Measurements from ENCODE around the gene ZNF296.

ZNF296 gene

DNA sequence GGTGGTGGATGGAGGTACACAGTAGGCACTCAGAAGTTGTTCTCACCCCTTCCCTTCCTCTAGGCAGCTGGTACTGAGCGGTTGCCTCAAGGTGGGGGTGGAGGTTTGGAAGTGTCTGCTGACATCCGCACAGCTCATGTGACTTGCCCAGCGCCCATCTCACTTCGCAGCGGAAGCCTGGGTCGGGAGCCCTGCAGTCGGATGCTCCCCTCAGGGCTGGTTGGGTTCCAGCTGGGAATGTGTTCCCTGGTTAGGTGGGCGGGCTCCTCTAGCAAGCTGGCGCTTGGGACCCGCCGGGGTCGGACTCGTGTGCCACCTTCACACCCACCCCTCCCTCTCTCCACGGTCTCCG, 26.9 kb upstream of the ZNF296 start:
- DNase-seq (ENCODE audit: low read depth): no peak

- DNase-seq (ENCODE audit: low read depth): no peak
These were observed 26.2 kb upstream of the ZNF296 start for GRCh38 chr19:45102481-45102880.

DNA sequence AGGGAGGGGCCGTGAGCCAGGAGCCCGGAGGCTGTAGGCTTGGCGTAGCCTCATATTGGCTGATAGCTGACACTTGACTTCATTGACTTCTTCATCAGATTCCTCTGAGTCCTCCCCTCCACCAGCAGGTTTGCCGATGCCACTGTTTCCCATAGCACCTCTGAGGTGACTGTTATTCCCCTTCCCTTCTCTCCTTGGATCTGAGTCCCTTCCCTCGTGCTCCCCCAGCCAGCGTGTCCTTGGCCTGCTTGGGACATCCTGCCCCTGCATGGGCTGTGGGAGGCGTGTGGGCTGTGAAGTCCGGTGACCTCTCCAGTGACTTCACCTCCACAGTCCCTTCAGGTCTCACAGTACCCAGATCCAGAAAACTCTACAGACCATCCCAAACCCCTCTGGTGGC, 25.5 kb upstream of the ZNF296 start:
- no peak for DNase-seq (ENCODE audit: low read depth)

DNA sequence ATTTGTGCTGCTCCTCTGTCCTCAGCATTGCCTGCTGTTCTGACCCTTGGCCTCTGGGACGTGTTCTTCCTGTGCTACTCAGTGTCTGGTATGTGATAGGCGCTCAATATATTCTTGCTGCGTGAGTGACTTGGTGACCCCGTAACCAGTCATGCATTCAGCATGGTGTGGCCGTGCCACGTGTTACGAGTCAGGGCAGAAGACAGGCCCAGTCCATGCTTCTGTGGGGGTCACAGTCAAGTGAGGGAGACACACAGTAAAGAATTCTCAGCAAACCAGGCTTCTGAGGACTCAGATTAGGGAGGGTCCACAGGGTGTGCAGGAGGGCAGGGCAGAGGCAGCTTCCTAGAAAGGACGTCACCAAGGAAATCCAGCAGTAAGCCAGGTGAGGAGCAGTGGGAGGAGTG, 24.6 kb upstream of the ZNF296 start:
- DNase-seq (ENCODE audit: low read depth): no peak

GRCh38 chr19:45100201-45100600, 23.9 kb upstream of the ZNF296 start:
- DNase-seq (ENCODE audit: low read depth): no peak

- no peak for DNase-seq (ENCODE audit: low read depth)
These were observed 23.4 kb upstream of the ZNF296 start for GRCh38 chr19:45099467-45100191.

GRCh38 chr19:45098521-45099466, 22.5 kb upstream of the ZNF296 start:
- no peak for DNase-seq (ENCODE audit: low read depth)

DNA sequence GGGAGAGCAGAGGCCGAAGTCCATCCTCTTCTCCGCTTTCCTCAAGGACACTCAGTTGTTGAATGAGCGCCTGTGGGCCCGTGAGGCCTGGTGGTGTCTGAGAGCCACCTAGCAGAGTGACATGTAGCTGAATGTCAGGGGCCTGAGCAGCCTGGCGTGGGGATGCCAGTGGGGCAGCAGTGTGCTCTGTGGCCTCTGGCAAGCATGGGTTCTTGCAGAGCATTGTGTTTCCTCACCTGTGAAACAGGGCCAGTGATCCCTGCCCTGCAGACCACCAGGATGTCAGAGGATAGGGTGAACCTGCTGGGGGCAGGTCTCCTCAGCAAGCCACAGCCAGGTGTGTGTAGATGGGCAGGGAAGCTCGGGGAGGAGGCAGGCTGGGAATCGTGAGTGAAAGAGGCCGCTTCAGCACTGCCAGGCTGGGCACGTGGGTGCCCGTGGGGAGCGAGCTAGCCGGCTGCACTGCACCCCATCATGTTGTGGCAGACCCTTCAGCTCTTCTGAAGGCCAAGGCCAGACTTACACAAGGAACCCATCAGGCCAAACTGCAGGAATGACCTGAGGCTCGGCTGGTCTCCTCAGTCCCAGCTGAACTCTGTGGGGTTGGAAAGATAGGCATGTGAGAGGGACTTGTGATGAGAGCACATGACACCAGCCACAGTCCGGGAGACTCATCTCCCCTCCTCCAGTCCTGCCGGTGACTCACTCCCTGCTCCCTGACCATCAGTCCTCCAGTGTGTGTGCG, 21.7 kb upstream of the ZNF296 start:
- DNase-seq (ENCODE audit: low read depth): peak; percentile 84

DNA sequence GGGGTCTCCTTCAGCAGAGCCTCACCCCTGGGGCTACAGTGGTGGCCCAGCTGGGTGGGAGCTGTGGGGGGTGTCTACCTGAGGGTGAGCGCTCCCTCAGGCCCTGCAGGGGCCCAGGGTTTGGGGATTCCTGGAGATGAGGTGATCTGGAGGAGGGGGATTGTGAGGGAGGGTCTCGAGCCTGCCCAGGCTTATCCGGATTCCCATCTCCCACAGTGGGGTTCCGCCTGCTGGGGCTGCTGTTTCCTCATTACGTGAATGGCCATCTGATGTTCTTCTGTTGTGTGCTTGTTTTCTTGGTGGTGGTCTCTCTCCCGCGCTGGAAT, 21.1 kb upstream of the ZNF296 start:
- DNase-seq (ENCODE audit: low read depth): no peak

DNA sequence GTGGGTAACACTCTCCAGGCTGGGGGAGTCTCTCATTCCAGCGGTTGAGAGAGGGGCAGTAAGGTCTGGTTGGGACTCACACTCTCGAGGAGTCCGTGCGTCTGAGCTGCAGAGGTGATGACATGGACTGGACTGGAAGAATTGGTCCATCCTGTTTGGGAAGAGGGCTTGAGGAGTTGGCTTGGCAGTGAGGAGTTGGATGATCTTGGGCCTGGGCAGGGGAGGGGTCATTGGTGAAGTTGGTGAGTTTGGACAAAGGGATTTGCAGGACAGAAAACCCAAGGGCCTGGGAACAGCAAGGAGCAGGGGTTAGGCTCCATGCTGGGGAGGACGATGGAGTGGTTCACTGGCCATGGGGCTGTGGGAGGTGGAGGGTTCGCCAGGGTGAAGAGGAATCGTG, 20.4 kb upstream of the ZNF296 start:
- DNase-seq (ENCODE audit: low read depth): no peak

- DNase-seq (ENCODE audit: low read depth): no peak
These were observed 19.5 kb upstream of the ZNF296 start for GRCh38 chr19:45095496-45096413.

- no peak for DNase-seq (ENCODE audit: low read depth)
These were observed 18.4 kb upstream of the ZNF296 start for GRCh38 chr19:45094707-45095106.

DNA sequence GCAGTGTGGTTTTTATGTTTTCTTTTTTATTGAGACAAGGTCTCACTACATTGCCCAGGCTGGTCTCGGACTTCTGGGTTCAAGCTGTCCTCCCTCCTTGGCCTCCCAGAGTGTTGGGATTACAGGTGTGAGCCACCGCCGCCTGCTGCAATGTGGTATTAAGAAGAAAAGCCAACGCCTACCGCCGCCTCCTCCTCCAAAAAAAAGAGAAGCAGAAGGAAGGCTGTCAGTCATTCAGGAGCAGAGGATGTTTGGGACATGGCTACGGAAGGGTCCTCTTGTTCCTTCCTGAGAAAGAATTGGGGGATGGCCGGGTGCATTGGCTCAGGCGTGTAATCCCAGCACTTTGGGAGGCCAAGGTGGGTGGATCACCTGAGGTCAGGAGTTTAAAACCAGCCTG, 17.9 kb upstream of the ZNF296 start:
- no peak for DNase-seq (ENCODE audit: low read depth)

DNA sequence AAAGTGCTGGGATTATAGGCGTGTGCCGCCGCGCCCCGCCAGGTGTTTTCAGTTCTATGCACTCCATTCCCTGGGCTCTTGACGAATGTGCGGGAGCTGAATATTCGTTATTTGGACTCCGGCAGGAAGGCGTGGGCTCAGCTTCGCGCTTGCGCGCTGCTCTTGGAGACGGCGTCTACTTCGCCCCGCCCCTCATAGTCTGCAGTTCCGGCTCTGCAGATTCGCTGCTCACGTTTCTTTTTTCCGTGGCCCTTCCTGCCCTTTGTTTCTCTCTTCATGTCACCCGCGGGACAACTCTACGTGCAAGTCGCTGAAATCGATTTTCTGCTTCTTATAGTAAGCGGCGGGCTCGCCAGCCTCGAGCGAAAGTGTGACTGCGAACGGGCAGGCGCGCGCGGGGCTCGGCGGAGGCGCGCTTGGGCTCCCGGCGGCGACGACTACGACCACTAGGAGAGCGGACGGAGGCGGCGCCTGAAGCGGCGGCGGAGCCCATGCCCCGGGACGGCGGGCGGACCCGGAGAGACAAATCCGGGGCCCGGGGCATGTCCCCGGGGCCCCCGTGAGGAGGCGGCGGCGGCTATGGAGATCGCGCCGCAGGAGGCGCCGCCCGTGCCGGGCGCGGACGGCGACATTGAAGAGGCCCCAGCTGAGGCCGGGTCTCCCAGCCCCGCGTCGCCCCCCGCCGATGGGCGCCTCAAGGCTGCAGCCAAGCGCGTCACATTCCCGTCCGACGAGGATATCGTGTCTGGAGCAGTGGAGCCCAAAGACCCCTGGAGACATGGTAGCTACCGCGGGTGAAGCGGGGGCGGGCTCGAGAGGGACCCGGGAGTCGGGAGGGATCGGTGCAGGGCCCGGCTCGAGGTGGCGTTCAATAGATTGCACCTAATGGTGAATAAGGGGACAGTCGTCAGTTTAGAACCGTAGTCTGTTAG, 16.7 kb upstream of the ZNF296 start, which contains the start of gene PPP1R37:
Gene PPP1R37 (plus strand): TSS at position 433 of the 932 bp plus-strand sequence. CDS start 147 bp downstream, at position 580.
- peak; percentile 94 for DNase-seq (ENCODE audit: low read depth)

GRCh38 chr19:45091031-45091923, 15.0 kb upstream of the ZNF296 start:
- DNase-seq (ENCODE audit: low read depth): peak; percentile 97

GRCh38 chr19:45090606-45091005, 14.3 kb upstream of the ZNF296 start:
- no peak for DNase-seq (ENCODE audit: low read depth)

- no peak for DNase-seq (ENCODE audit: low read depth)
These were observed 13.8 kb upstream of the ZNF296 start for GRCh38 chr19:45090034-45090433.

DNA sequence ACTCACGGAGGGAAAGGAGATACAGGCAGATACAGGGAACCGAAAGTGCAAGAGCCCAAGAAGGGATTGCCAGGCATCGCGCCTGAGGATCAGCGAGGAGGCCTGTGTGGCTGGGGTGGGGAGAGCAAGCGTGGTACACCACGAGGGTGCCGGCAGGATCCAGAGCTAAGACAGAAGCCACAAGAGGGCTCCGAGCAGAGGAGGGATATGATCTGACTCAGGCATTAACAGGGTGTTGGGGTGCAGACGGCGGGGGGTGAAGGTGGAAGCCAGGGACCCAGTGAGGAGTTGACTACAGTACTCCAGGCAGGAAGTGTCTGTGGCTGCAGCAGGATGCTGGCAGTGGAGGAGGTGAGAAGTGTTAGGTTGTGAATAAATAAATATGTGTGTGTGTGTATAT, 11.3 kb upstream of the ZNF296 start:
- DNase-seq (ENCODE audit: low read depth): no peak

GRCh38 chr19:45086480-45086879, 10.2 kb upstream of the ZNF296 start:
- no peak for DNase-seq (ENCODE audit: low read depth)
